IPS-15b (cell line): ENCODE data around the gene SAPCD1.
A peak's percentile ranks its signal among the peaks of the same experiment; 100 is the strongest.

Experiments used
- H3K27me3 ChIP-seq: one replicate; pipeline ENCODE4 v1.6.1; 2013; ENCODE audit warnings: low read length; ENCODE audit not compliant: control insufficient read depth, insufficient read depth
- H3K36me3 ChIP-seq: one replicate; pipeline ENCODE4 v1.6.1; 2013; ENCODE audit warnings: low read length; ENCODE audit not compliant: control insufficient read depth, insufficient read depth
- H3K4me1 ChIP-seq: one replicate; pipeline ENCODE4 v1.6.1; 2013; ENCODE audit warnings: mild to moderate bottlenecking, low read length; ENCODE audit not compliant: control insufficient read depth, insufficient read depth
- H3K4me3 ChIP-seq: one replicate; pipeline ENCODE4 v1.5.1; 2013; ENCODE audit warnings: low read depth, low read length
- H3K9ac ChIP-seq: one replicate; pipeline ENCODE4 v1.6.1; 2013; ENCODE audit warnings: low read depth, mild to moderate bottlenecking, low read length
- H3K9me3 ChIP-seq: one replicate; pipeline ENCODE4 v1.6.1; 2013; ENCODE audit warnings: mild to moderate bottlenecking, low read length; ENCODE audit not compliant: control insufficient read depth, insufficient read depth

SAPCD1 gene

GRCh38 chr6:31740397-31741223, 21.8 kb upstream of the SAPCD1 start:
- H3K9me3 ChIP-seq, result no peaks in the 10 kb centered on the region
- peak overlapping the region; percentile 93 for H3K9ac ChIP-seq
- H3K4me1 ChIP-seq, result peaks cover 14% of the 10 kb centered on the region
- peak overlapping the region; percentile 85 for H3K4me3 ChIP-seq
- H3K27me3 ChIP-seq, result no peaks in the 10 kb centered on the region
- H3K36me3 ChIP-seq, result peaks cover 8% of the 10 kb centered on the region

- Histone ChIP-seq H3K4me1 (peaks cover 11% of the 10 kb centered on the region), H3K27me3 (no peaks in the 10 kb centered on the region), H3K4me3 (no peak overlapping the region), H3K9ac (no peak overlapping the region), H3K9me3 (no peaks in the 10 kb centered on the region), H3K36me3 (peaks cover 8% of the 10 kb centered on the region)
Observed at GRCh38 chr6:31741815-31742214, 20.6 kb upstream of the SAPCD1 start.

GRCh38 chr6:31742894-31743293, 19.6 kb upstream of the SAPCD1 start:
- Histone ChIP-seq H3K36me3 (peaks cover 8% of the 10 kb centered on the region), H3K9me3 (no peaks in the 10 kb centered on the region), H3K27me3 (no peaks in the 10 kb centered on the region), H3K9ac (no peak overlapping the region), H3K4me1 (peaks cover 6% of the 10 kb centered on the region), H3K4me3 (no peak overlapping the region)

GRCh38 chr6:31744422-31744821, 18.0 kb upstream of the SAPCD1 start:
- Histone ChIP-seq H3K4me3 (no peak overlapping the region), H3K9ac (no peak overlapping the region), H3K36me3 (peaks cover 8% of the 10 kb centered on the region), H3K9me3 (no peaks in the 10 kb centered on the region), H3K27me3 (no peaks in the 10 kb centered on the region), H3K4me1 (peaks cover 4% of the 10 kb centered on the region)

- Histone ChIP-seq H3K4me3 (no peak overlapping the region), H3K27me3 (no peaks in the 10 kb centered on the region), H3K9me3 (no peaks in the 10 kb centered on the region), H3K9ac (no peak overlapping the region), H3K36me3 (no peaks in the 10 kb centered on the region), H3K4me1 (no peaks in the 10 kb centered on the region)
Observed at GRCh38 chr6:31749301-31750036, 13.0 kb upstream of the SAPCD1 start.

- Histone ChIP-seq H3K4me3 (no peak overlapping the region), H3K27me3 (no peaks in the 10 kb centered on the region), H3K36me3 (no peaks in the 10 kb centered on the region), H3K9me3 (no peaks in the 10 kb centered on the region), H3K4me1 (no peaks in the 10 kb centered on the region), H3K9ac (no peak overlapping the region)
Observed at GRCh38 chr6:31750411-31751022, 11.9 kb upstream of the SAPCD1 start.

- Histone ChIP-seq H3K4me1 (no peaks in the 10 kb centered on the region), H3K27me3 (no peaks in the 10 kb centered on the region), H3K9ac (no peak overlapping the region), H3K36me3 (no peaks in the 10 kb centered on the region), H3K4me3 (no peak overlapping the region), H3K9me3 (no peaks in the 10 kb centered on the region)
Observed at GRCh38 chr6:31752739-31753319, 9.6 kb upstream of the SAPCD1 start.

- no peaks in the 10 kb centered on the region for H3K27me3 ChIP-seq
- H3K4me1 ChIP-seq, result peaks cover 2% of the 10 kb centered on the region
- H3K36me3 ChIP-seq, result peaks cover 24% of the 10 kb centered on the region
- H3K9me3 ChIP-seq, result no peaks in the 10 kb centered on the region
- H3K9ac ChIP-seq, result no peak overlapping the region
- H3K4me3 ChIP-seq, result no peak overlapping the region
Observed at GRCh38 chr6:31758281-31758680, 4.2 kb upstream of the SAPCD1 start.

- no peak overlapping the region for H3K4me3 ChIP-seq
- peaks cover 5% of the 10 kb centered on the region for H3K4me1 ChIP-seq
- H3K9me3 ChIP-seq, result no peaks in the 10 kb centered on the region
- H3K36me3 ChIP-seq, result peaks cover 24% of the 10 kb centered on the region
- no peaks in the 10 kb centered on the region for H3K27me3 ChIP-seq
- H3K9ac ChIP-seq, result no peak overlapping the region
Observed at GRCh38 chr6:31760790-31761189, 1.7 kb upstream of the SAPCD1 start.

GRCh38 chr6:31761343-31761742, 1.1 kb upstream of the SAPCD1 start:
- no peak overlapping the region for H3K9ac ChIP-seq
- no peaks in the 10 kb centered on the region for H3K9me3 ChIP-seq
- H3K4me1 ChIP-seq, result peaks cover 5% of the 10 kb centered on the region
- no peak overlapping the region for H3K4me3 ChIP-seq
- peaks cover 24% of the 10 kb centered on the region for H3K36me3 ChIP-seq
- H3K27me3 ChIP-seq, result no peaks in the 10 kb centered on the region

GRCh38 chr6:31762878-31763618, 592 bp downstream of the SAPCD1 start:
- peaks cover 5% of the 10 kb centered on the region for H3K4me1 ChIP-seq
- peaks cover 24% of the 10 kb centered on the region for H3K36me3 ChIP-seq
- no peaks in the 10 kb centered on the region for H3K9me3 ChIP-seq
- H3K27me3 ChIP-seq, result no peaks in the 10 kb centered on the region
- H3K9ac ChIP-seq, result no peak overlapping the region
- H3K4me3 ChIP-seq, result no peak overlapping the region
